Breast epithelium (tissue), 4 donors: ENCODE measurements around the gene VAMP4. TPM values are rescaled to one million over a fixed set of nuclear protein-coding genes. Genes with fewer than 3 reads are reported as not detected.

Source experiments
- DNase-seq, 2 donors: peaks; one replicate each; pipeline ENCODE4 v3.0.0-alpha.2; 2019; ENCODE audit warnings: low spot score in 2 of 2
- H3K27ac ChIP-seq, 2 donors: fragments of 200-600 bp; sonication (generic) in 1 of 2; one replicate each; pipeline ENCODE4 v1.5.1; 2016 to 2019; ENCODE audit warnings: mild to moderate bottlenecking in 1 of 2
- H3K27me3 ChIP-seq, 2 donors: fragments of 200-600 bp; sonication (generic) in 1 of 2; one replicate each; pipeline versions ENCODE4 v1.5.1 to v1.6.0; 2017 to 2019; ENCODE audit warnings: control low read depth in 1 of 2, mild to moderate bottlenecking in 1 of 2
- H3K36me3 ChIP-seq: fragments of 200-600 bp; one replicate; pipeline ENCODE4 v1.5.1; 2019
- H3K4me1 ChIP-seq, 2 donors: fragments of 200-600 bp; sonication (generic); one replicate each; pipeline ENCODE4 v1.5.1; 2016 to 2019; ENCODE audit warnings: control low read depth in 1 of 2
- H3K4me3 ChIP-seq, 3 donors: fragments of 200-600 bp; sonication (generic); 1 replicate in 2 of 3; 2 replicates in 1 of 3; pipeline ENCODE4 v1.5.1; 2016 to 2019; ENCODE audit warnings: mild to moderate bottlenecking in 3 of 3, moderate library complexity in 2 of 3
- H3K9me3 ChIP-seq, 2 donors: fragments of 200-600 bp; sonication (generic) in 1 of 2; one replicate each; pipeline ENCODE4 v1.5.1; 2016 to 2019; ENCODE audit warnings: control low read depth in 1 of 2
- POLR2A ChIP-seq: fragments of 450-650 bp; IDR thresholded peaks from one replicate; pipeline ENCODE4 v1.6.1; 2016; ENCODE audit warnings: antibody characterized with exemption, mild to moderate bottlenecking, moderate library complexity
- POLR2AphosphoS5 ChIP-seq, 3 donors: sonication (generic); formaldehyde crosslinking; IDR thresholded peaks; one replicate each; pipeline ENCODE4 v1.6.1; 2017; ENCODE audit warnings: antibody characterized with exemption in 3 of 3
- intact Hi-C: fragments of 100-400 bp; cut with DNase I; formaldehyde crosslinking; loops from one replicate; pipeline ENCODE4 v1.15.1; 2023; ENCODE audit warnings: low total_unique reads
- total RNA-seq, 3 donors: library from RNA; depleted of rRNA; stranded (reverse); fragments of >200 nt; gene quantifications; one replicate each; pipeline ENCODE4 v1.1.0, GENCODE V29; 2016
- TF ChIP-seq, protein P1 (sequence below), 3 donors: fragments of 450-650 bp; IDR thresholded peaks; one replicate each; pipeline ENCODE4 v1.5.1; 2016 to 2017; ENCODE audit warnings: antibody characterized with exemption in 3 of 3, mild to moderate bottlenecking in 3 of 3, moderate library complexity in 3 of 3

Gene VAMP4
- total RNA-seq, 3 donors from 2014 or later, result 10.5 to 16.3 (median 14.0) TPM

GRCh38 chr1:171743081-171743870 is 1.4 kb upstream of the VAMP4 start:
- no peaks in the 10 kb centered on the region for H3K9me3 ChIP-seq
- no peaks in the 10 kb centered on the region for H3K36me3 ChIP-seq
- H3K27me3 ChIP-seq, result no peaks in the 10 kb centered on the region
- H3K4me1 ChIP-seq, result peaks cover 0 to 4% of the 10 kb centered on the region in 2 donors
- intact Hi-C loops, result no loop called here
- H3K4me3 ChIP-seq, result peak overlapping the region; percentile 87 to 92 (median 90)
- peak in 1 of 2 donors; percentile 25 for DNase-seq
- no peak for TF ChIP-seq POLR2AphosphoS5 (IDR thresholded peaks at IDR 0.05)
- TF ChIP-seq, protein P1, sequence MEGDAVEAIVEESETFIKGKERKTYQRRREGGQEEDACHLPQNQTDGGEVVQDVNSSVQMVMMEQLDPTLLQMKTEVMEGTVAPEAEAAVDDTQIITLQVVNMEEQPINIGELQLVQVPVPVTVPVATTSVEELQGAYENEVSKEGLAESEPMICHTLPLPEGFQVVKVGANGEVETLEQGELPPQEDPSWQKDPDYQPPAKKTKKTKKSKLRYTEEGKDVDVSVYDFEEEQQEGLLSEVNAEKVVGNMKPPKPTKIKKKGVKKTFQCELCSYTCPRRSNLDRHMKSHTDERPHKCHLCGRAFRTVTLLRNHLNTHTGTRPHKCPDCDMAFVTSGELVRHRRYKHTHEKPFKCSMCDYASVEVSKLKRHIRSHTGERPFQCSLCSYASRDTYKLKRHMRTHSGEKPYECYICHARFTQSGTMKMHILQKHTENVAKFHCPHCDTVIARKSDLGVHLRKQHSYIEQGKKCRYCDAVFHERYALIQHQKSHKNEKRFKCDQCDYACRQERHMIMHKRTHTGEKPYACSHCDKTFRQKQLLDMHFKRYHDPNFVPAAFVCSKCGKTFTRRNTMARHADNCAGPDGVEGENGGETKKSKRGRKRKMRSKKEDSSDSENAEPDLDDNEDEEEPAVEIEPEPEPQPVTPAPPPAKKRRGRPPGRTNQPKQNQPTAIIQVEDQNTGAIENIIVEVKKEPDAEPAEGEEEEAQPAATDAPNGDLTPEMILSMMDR (IDR thresholded peaks at IDR 0.05), result peak in 1 of 3 donors; percentile 33
- H3K27ac ChIP-seq, result peak overlapping the region; percentile 98 to 99

GRCh38 chr1:171742577-171742922 is 685 bp upstream of the VAMP4 start:
- Histone ChIP-seq H3K27me3 (no peaks in the 10 kb centered on the region), H3K9me3 (no peaks in the 10 kb centered on the region), H3K27ac (peak overlapping the region; percentile 98 to 99), H3K4me3 (peak overlapping the region; percentile 87 to 92 (median 90)), H3K4me1 (peaks cover 0 to 4% of the 10 kb centered on the region in 2 donors), H3K36me3 (no peaks in the 10 kb centered on the region)
- TF ChIP-seq, protein P1 (IDR thresholded peaks at IDR 0.05), result no peak
- TF ChIP-seq POLR2A (no peak), POLR2AphosphoS5 (IDR thresholded peaks at IDR 0.05) (no peak)
- peak in 1 of 2 donors; percentile 45 for DNase-seq
- intact Hi-C loops, result no loop called here

GRCh38 chr1:171740987-171741871 is 636 bp downstream of the VAMP4 start:
- TF ChIP-seq POLR2AphosphoS5 (IDR thresholded peaks at IDR 0.05) (no peak), POLR2A (no peak)
- TF ChIP-seq, protein P1 (IDR thresholded peaks at IDR 0.05), result no peak
- Histone ChIP-seq H3K4me3 (peak overlapping the region; percentile 87 to 92 (median 90)), H3K27me3 (no peaks in the 10 kb centered on the region), H3K9me3 (no peaks in the 10 kb centered on the region), H3K4me1 (peaks cover 0 to 4% of the 10 kb centered on the region in 2 donors), H3K27ac (peak overlapping the region; percentile 98 to 99), H3K36me3 (no peaks in the 10 kb centered on the region)
- intact Hi-C loops, result no loop called here
- peak in 1 of 2 donors; percentile 37 for DNase-seq

- no peak for TF ChIP-seq POLR2AphosphoS5 (IDR thresholded peaks at IDR 0.05)
- no peak for TF ChIP-seq POLR2A
- TF ChIP-seq, protein P1 (IDR thresholded peaks at IDR 0.05), result no peak
- peak overlapping the region; percentile 87 to 92 (median 90) for H3K4me3 ChIP-seq
- H3K27ac ChIP-seq, result no peak overlapping the region
- no peak for DNase-seq
- H3K36me3 ChIP-seq, result no peaks in the 10 kb centered on the region
- intact Hi-C loops, result no loop called here
- no peaks in the 10 kb centered on the region for H3K27me3 ChIP-seq
- H3K4me1 ChIP-seq, result peaks cover 0 to 4% of the 10 kb centered on the region in 2 donors
- H3K9me3 ChIP-seq, result no peaks in the 10 kb centered on the region
These were observed 1.5 kb downstream of the VAMP4 start for GRCh38 chr1:171740356-171740863.
